DND-41 (cell line): Measurements from ENCODE around the gene ST8SIA4.

Experiments used
- ATAC-seq: fragments of 200-7000 bp; cut with Tn5 transposase; 3 replicates; pipeline ENCODE4 v1.9.1; 2021; ENCODE audit warnings: low read depth; ENCODE audit not compliant: insufficient read depth
- DNase-seq: peaks from one replicate; pipeline ENCODE4 v3.0.0-alpha.2; 2020
- H2AFZ ChIP-seq: 2 replicates; pipeline ENCODE4 v1.6.0; 2012; ENCODE audit warnings: low read depth, low read length
- H3K27ac ChIP-seq: 2 replicates; pipeline ENCODE4 v1.5.1; 2012; ENCODE audit warnings: low read length, inconsistent platforms
- H3K27me3 ChIP-seq: fragments of 200-600 bp; sonication (generic); 2 replicates; pipeline ENCODE4 v1.6.0; 2012; ENCODE audit warnings: low read length, mild to moderate bottlenecking, inconsistent platforms; ENCODE audit not compliant: insufficient read depth, poor library complexity
- H3K36me3 ChIP-seq: 2 replicates; pipeline ENCODE4 v1.5.1; 2012; ENCODE audit warnings: low read length, inconsistent platforms; ENCODE audit not compliant: insufficient read depth
- H3K4me1 ChIP-seq: 2 replicates; pipeline ENCODE4 v1.5.1; 2012; ENCODE audit warnings: mild to moderate bottlenecking, low read length; ENCODE audit not compliant: insufficient read depth
- H3K4me2 ChIP-seq: 2 replicates; pipeline ENCODE4 v1.6.0; 2012; ENCODE audit warnings: mild to moderate bottlenecking, moderate library complexity, low read length, inconsistent platforms; ENCODE audit not compliant: insufficient read depth
- H3K4me3 ChIP-seq, 2 experiments: fragments of 200-600 bp in 1 of 2; shearing (Covaris generic) in 1 of 2; 2 replicates each; pipeline ENCODE4 v1.5.1; 2012 to 2016; ENCODE audit warnings: inconsistent platforms in 2 of 2, low read length in 2 of 2, mild to moderate bottlenecking in 2 of 2, low read depth in 1 of 2, moderate library complexity in 1 of 2
- H3K79me2 ChIP-seq: 2 replicates; pipeline ENCODE4 v1.6.0; 2012; ENCODE audit warnings: low read length, inconsistent platforms; ENCODE audit not compliant: insufficient read depth
- H3K9ac ChIP-seq: 2 replicates; pipeline ENCODE4 v1.6.0; 2012; ENCODE audit warnings: low read depth, mild to moderate bottlenecking, inconsistent platforms, low read length, moderate library complexity
- H3K9me3 ChIP-seq: 2 replicates; pipeline ENCODE4 v1.5.1; 2012; ENCODE audit warnings: low read length, moderate library complexity, mild to moderate bottlenecking, inconsistent platforms; ENCODE audit not compliant: insufficient read depth, severe bottlenecking
- H4K20me1 ChIP-seq: 2 replicates; pipeline ENCODE4 v1.6.0; 2012; ENCODE audit warnings: low read length; ENCODE audit not compliant: insufficient read depth
- CTCF ChIP-seq: IDR thresholded peaks from 2 replicates; pipeline ENCODE4 v1.5.1; 2012; ENCODE audit warnings: borderline replicate concordance, low read length, moderate library complexity, mild to moderate bottlenecking; ENCODE audit not compliant: poor library complexity, severe bottlenecking; ENCODE audit errors: extremely low read depth
- EZH2 ChIP-seq: IDR thresholded peaks from 3 replicates; pipeline ENCODE4 v1.6.1; 2012; ENCODE audit warnings: borderline replicate concordance, low read depth, mild to moderate bottlenecking, moderate library complexity, low read length, inconsistent platforms; ENCODE audit not compliant: severe bottlenecking

The ST8SIA4 gene

DNA sequence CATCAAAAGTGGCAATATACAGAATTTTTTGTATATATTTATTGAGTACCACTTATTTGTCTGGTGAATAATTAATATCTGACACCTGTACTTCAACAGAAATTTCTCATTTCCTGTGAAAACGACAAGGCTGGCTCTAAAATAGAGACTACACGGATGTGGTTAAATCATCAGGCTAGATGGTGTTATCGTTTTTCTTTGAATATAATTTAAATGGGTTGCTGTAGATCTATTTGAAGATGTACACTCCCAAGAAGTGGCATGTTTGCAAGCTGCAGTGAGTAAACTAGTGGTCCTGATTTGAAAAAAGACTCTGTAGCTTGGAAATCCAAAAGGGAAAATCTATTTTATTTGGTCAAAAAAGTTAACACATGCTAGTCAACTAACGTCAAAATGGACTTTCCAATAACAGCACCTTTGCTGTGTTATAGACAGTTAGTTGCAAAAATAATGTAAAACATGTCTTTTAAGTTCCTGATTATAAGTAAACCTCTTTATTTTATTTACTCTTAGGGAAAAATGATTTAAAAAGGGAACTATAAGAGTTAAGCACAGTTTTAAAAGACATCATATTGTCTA lies 13.8 kb downstream of the ST8SIA4 start:
- peaks cover 62% of the 10 kb centered on the region for H3K36me3 ChIP-seq
- H3K79me2 ChIP-seq = peaks cover 98% of the 10 kb centered on the region
- H3K4me3 ChIP-seq = peak overlapping the region; percentile 16 to 43; a peak in 2 of 4 replicates
- H2AFZ ChIP-seq = no peak overlapping the region
- H4K20me1 ChIP-seq = no peaks in the 10 kb centered on the region
- no peaks in the 10 kb centered on the region for H3K9me3 ChIP-seq
- H3K27ac ChIP-seq = peak overlapping the region; percentile 92
- ATAC-seq (peak; percentile 93), DNase-seq (peak; percentile 54)
- H3K4me1 ChIP-seq = peaks cover 93% of the 10 kb centered on the region
- TF ChIP-seq EZH2 = no peak
- TF ChIP-seq CTCF = no peak
- peak overlapping the region; percentile 74 for H3K4me2 ChIP-seq
- no peaks in the 10 kb centered on the region for H3K27me3 ChIP-seq
- H3K9ac ChIP-seq = peak overlapping the region; percentile 62

DNA sequence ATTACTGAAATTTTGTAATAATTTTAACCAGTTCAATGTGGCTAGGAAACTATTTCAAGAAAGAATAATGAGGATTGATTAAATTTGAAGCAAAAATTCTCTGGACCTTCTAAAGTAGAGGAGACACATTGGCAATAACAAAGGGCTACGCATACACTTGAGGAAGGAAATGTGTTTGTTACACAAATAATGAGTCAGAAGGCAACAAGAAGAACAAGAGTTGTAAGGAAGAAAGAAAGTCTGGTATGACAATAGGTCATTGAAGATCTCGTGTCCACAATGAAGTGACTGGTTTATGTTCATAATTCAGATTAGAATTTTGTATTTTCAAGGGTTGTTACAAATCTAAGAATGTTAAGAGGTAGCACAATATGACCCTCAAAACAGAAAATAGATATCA lies 25.8 kb downstream of the ST8SIA4 start:
- H3K9ac ChIP-seq = no peak overlapping the region
- DNase-seq = no peak
- H3K36me3 ChIP-seq = peaks cover 94% of the 10 kb centered on the region

GRCh38 chr5:100872408-100873190 lies 30.5 kb downstream of the ST8SIA4 start:
- ATAC-seq = no peak

More for the DNA sequence above, 25.8 kb downstream of the ST8SIA4 start:
- no peak overlapping the region for H2AFZ ChIP-seq
- H3K4me2 ChIP-seq = no peak overlapping the region
- TF ChIP-seq EZH2 (no peak), CTCF (no peak)
- H3K79me2 ChIP-seq = peaks cover 99% of the 10 kb centered on the region
- no peak for ATAC-seq
- no peaks in the 10 kb centered on the region for H3K4me1 ChIP-seq
- no peak overlapping the region for H3K4me3 ChIP-seq
- H3K9me3 ChIP-seq = no peaks in the 10 kb centered on the region
- H4K20me1 ChIP-seq = peaks cover 3% of the 10 kb centered on the region; the same call in 1 of the 2 replicates
- no peaks in the 10 kb centered on the region for H3K27me3 ChIP-seq
- peak overlapping the region; percentile 52; the same call in 1 of the 2 replicates for H3K27ac ChIP-seq

More at GRCh38 chr5:100872408-100873190, 30.5 kb downstream of the ST8SIA4 start:
- H3K36me3 ChIP-seq = peaks cover 92% of the 10 kb centered on the region
- no peaks in the 10 kb centered on the region for H3K9me3 ChIP-seq
- no peak overlapping the region for H3K9ac ChIP-seq
- no peak overlapping the region for H3K4me3 ChIP-seq
- peaks cover 98% of the 10 kb centered on the region for H3K79me2 ChIP-seq
- DNase-seq = no peak
- H3K27ac ChIP-seq = no peak overlapping the region
- H4K20me1 ChIP-seq = 0 out of 2 replicates have a peak, but pooled peaks cover 3% of the 10 kb centered on the region
- no peak overlapping the region for H3K4me2 ChIP-seq
- no peak overlapping the region for H2AFZ ChIP-seq
- H3K27me3 ChIP-seq = no peaks in the 10 kb centered on the region
- no peaks in the 10 kb centered on the region for H3K4me1 ChIP-seq
- TF ChIP-seq CTCF = no peak
- TF ChIP-seq EZH2 = no peak
